T-helper 17 cell (primary cell): ENCODE data around the gene PLEK. TPM values are rescaled to one million over a fixed set of nuclear protein-coding genes. Genes with fewer than 3 reads are reported as not detected.

Source experiments
- ATAC-seq: fragments of 150-1000 bp; cut with Tn5 transposase; 2 replicates; pipeline ENCODE4 v1.10.0; 2021; ENCODE audit warnings: mild to moderate bottlenecking, moderate library complexity
- DNase-seq, 3 donors: peaks; one replicate each; pipeline versions ENCODE4 v3.0.0 to v3.0.0-alpha.2; 2020 to 2021
- H3K9me3 ChIP-seq: one replicate; pipeline ENCODE4 v1.7.0; 2013; ENCODE audit warnings: low read length, mild to moderate bottlenecking; ENCODE audit not compliant: control insufficient read depth, poor library complexity, severe bottlenecking
- H3K27ac Mint-ChIP-seq: one replicate; pipeline ENCODE4 v1.8.0; 2022; ENCODE audit warnings: mild to moderate bottlenecking, moderate library complexity, mixed read lengths
- H3K27me3 Mint-ChIP-seq: one replicate; pipeline ENCODE4 v1.8.0; 2022; ENCODE audit warnings: mixed read lengths
- H3K36me3 Mint-ChIP-seq: one replicate; pipeline ENCODE4 v1.8.0; 2022; ENCODE audit warnings: low read depth, mixed read lengths
- H3K4me1 Mint-ChIP-seq: one replicate; pipeline ENCODE4 v1.8.0; 2022; ENCODE audit warnings: mild to moderate bottlenecking, mixed read lengths
- H3K4me3 Mint-ChIP-seq: one replicate; pipeline ENCODE4 v1.8.0; 2022; ENCODE audit warnings: mild to moderate bottlenecking, moderate library complexity, mixed read lengths
- total RNA-seq, 4 donors: library from RNA in 2 of 4; stranded (reverse) in 2 of 4; gene quantifications; one replicate each; pipeline ENCODE4 v1.2.3 and lab custom pipeline; 2022 to 2026

Gene PLEK
- total RNA-seq, 2 donors from 2014 or later: 18.0 to 34.8 TPM

DNA sequence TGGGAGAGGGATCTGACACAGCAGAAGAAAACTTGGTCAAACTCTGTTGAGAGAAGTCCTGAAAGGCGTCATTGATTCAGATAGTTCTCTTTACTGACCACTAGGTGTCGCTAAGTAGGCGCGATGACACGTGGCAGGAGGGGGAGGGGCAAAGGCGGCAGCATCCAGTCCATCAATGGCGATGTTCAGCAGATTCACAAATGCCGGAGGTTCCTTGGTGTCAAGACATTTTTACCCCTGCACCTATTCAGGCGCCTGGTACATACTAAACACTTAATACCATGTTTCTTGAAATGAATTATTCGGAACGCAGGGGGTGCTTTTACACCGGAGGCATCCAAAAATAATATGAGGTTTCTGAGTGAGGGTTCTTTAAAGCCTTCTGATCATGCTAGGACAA lies 3.0 kb upstream of the PLEK start:
- H3K4me3 Mint-ChIP-seq: peak overlapping the region; percentile 77
- ATAC-seq (peak; percentile 93), DNase-seq (peak; percentile 59 to 69 (median 60))
- no peaks in the 10 kb centered on the region for H3K27me3 Mint-ChIP-seq
- H3K36me3 Mint-ChIP-seq: no peaks in the 10 kb centered on the region
- peaks cover 13% of the 10 kb centered on the region for H3K4me1 Mint-ChIP-seq
- peak overlapping the region; percentile 68 for H3K27ac Mint-ChIP-seq
- no peaks in the 10 kb centered on the region for H3K9me3 ChIP-seq

DNA sequence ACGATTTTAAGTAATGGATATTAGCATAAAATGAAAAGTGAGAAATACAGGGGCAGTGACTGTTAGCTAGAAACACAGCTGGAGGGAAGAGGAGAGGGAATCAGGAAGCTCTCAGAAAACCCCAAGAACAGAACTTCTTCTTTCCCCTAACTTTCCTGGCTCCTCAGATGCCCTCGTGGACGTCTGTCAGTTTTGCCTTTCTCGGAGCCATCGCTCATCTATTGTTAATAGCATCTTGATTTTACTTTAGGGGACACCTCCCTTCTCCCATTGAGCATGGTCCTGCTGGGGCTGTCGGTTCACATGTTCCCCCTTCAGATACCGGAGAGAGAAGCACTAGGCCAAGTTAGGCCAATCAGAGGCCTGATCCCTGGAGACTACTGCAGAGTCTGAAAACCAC lies 2.3 kb upstream of the PLEK start:
- no peaks in the 10 kb centered on the region for H3K36me3 Mint-ChIP-seq
- peak overlapping the region; percentile 68 for H3K27ac Mint-ChIP-seq
- no peaks in the 10 kb centered on the region for H3K9me3 ChIP-seq
- ATAC-seq (no peak), DNase-seq (no peak)
- peaks cover 13% of the 10 kb centered on the region for H3K4me1 Mint-ChIP-seq
- no peak overlapping the region for H3K4me3 Mint-ChIP-seq
- no peaks in the 10 kb centered on the region for H3K27me3 Mint-ChIP-seq

GRCh38 chr2:68363721-68364120 lies 1.4 kb upstream of the PLEK start:
- no peaks in the 10 kb centered on the region for H3K27me3 Mint-ChIP-seq
- H3K27ac Mint-ChIP-seq: no peak overlapping the region
- no peak overlapping the region for H3K4me3 Mint-ChIP-seq
- DNase-seq (no peak), ATAC-seq (no peak)
- no peaks in the 10 kb centered on the region for H3K36me3 Mint-ChIP-seq
- no peaks in the 10 kb centered on the region for H3K9me3 ChIP-seq
- peaks cover 13% of the 10 kb centered on the region for H3K4me1 Mint-ChIP-seq

DNA sequence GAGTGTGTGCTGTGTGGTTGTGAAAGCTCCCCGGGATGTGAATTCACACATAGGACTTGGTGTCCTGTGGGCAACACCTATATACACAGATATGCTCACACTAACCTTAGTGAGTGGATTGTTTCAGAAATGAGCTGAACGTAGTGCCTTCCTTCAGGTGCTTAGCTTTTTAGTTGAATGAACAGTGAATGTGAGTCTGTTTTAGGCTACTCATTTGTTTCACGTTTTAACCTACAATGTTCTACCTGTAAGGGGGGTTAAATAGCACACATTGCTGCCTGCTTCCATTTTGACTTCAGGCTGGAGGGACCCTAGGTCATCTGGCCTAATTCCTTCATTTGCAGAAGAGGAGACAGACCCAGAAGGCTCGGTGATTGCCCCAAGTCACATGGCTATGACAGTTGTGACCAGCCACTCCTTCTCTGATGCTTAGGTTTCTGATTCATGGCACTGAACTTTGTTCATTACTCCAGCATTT lies 1.0 kb downstream of the PLEK start:
- Mint-ChIP-seq H3K36me3 (no peaks in the 10 kb centered on the region), H3K27me3 (no peaks in the 10 kb centered on the region), H3K27ac (no peak overlapping the region), H3K4me3 (peak overlapping the region; percentile 36), H3K4me1 (peaks cover 14% of the 10 kb centered on the region)
- H3K9me3 ChIP-seq: no peaks in the 10 kb centered on the region
- DNase-seq: no peak
- peak; percentile 31 for ATAC-seq

DNA sequence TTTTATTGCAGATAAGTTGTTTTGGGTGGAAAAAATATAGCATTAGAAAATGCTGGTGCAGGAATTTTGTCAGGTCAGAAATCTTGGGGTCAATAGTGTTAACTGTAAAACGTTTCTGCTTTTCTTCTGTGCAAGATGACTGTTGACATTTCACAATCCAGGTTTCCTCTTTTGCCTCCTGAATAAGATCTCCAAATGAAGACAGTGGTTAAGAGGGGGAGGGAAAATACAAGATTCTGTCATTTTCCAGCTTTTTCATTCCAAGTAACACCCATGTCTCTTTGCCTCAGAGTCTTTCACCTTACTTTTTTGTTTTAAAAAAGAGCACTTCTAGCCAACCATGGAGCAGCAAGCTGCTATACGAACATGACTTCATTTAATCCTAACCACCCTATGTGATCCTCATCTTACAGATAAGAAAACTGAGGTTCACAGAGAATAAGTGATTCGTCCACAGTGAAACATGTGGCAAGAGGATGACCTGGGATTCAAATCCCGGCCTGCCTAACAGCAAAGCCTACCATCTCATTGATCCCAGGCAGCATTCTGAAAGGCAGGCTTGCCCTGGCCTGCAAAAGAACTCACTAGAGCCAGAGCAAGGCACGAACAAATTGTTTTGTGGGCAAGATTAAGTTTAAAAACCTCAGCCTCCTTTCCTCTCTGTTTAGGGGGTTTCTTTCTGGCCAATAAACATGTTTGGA lies 3.0 kb downstream of the PLEK start:
- H3K9me3 ChIP-seq: no peaks in the 10 kb centered on the region
- ATAC-seq (no peak), DNase-seq (no peak)
- H3K36me3 Mint-ChIP-seq: no peaks in the 10 kb centered on the region
- H3K27ac Mint-ChIP-seq: no peak overlapping the region
- no peak overlapping the region for H3K4me3 Mint-ChIP-seq
- no peaks in the 10 kb centered on the region for H3K27me3 Mint-ChIP-seq
- peaks cover 11% of the 10 kb centered on the region for H3K4me1 Mint-ChIP-seq

DNA sequence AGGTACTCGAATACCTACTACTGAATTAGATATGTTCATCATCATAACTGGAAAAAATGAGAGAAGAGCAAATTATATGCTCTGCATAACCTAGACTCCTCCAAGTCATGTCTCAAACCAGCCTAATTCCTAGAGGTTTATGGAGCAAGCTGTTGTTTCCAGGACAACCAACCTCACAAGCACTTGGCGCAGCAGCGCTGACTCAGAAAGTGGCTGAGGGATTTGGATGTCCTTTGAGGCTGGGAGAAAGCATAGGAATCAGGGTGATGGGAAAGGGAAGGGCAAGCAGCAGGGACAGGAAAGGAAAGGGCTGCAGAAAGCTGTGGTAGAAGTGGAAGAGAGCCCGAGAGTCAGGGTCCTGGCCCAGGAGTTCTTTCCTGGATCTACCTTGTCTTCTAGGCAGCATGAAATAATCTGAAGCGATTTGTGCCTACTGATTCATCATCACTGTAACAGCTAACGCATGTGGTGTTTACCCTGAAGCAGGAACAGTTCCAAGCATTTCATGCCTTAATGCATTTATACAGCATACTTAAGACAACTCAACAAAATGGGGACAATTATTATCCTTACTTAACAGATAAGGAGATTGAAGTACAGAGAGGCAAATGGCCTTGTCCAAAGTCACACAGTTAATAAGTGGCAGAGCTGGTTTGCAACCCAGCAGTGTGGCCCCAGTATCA lies 3.7 kb downstream of the PLEK start:
- ATAC-seq (no peak), DNase-seq (no peak)
- Mint-ChIP-seq H3K27me3 (no peaks in the 10 kb centered on the region), H3K4me3 (no peak overlapping the region), H3K4me1 (peaks cover 11% of the 10 kb centered on the region), H3K36me3 (no peaks in the 10 kb centered on the region), H3K27ac (no peak overlapping the region)
- H3K9me3 ChIP-seq: no peaks in the 10 kb centered on the region

GRCh38 chr2:68369337-68369734 lies 4.3 kb downstream of the PLEK start:
- Mint-ChIP-seq H3K27ac (no peak overlapping the region), H3K36me3 (no peaks in the 10 kb centered on the region), H3K4me3 (no peak overlapping the region), H3K27me3 (no peaks in the 10 kb centered on the region), H3K4me1 (peaks cover 11% of the 10 kb centered on the region)
- DNase-seq (no peak), ATAC-seq (no peak)
- H3K9me3 ChIP-seq: no peaks in the 10 kb centered on the region

DNA sequence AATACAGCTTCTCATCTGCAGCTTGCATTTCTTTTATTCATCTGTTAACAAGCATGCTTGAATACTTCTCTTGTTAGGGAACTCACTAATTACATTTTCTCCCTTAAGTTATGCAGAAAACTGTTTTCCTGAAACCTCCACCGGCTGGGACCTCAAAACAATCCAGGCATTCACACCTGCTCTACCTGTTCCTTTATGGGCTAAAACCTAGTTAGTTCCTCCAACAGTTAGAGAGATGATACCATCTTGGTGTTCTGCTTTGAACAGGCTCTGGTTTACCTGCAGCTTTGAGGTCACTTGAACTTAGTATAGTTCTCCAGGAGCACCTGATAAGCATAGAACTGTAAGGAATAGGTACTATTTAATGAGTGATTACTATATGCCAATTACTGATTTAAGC lies 6.1 kb downstream of the PLEK start:
- ATAC-seq (no peak), DNase-seq (no peak)
- no peaks in the 10 kb centered on the region for H3K9me3 ChIP-seq
- Mint-ChIP-seq H3K27ac (peak overlapping the region; percentile 56), H3K27me3 (no peaks in the 10 kb centered on the region), H3K36me3 (no peaks in the 10 kb centered on the region), H3K4me3 (no peak overlapping the region), H3K4me1 (peaks cover 8% of the 10 kb centered on the region)

GRCh38 chr2:68371581-68371980 lies 6.5 kb downstream of the PLEK start:
- Mint-ChIP-seq H3K36me3 (no peaks in the 10 kb centered on the region), H3K4me1 (peaks cover 8% of the 10 kb centered on the region), H3K4me3 (no peak overlapping the region), H3K27me3 (no peaks in the 10 kb centered on the region), H3K27ac (peak overlapping the region; percentile 56)
- ATAC-seq (peak; percentile 47), DNase-seq (no peak)
- H3K9me3 ChIP-seq: no peaks in the 10 kb centered on the region

- DNase-seq (no peak), ATAC-seq (no peak)
- no peaks in the 10 kb centered on the region for H3K9me3 ChIP-seq
- H3K4me3 Mint-ChIP-seq: no peak overlapping the region
- H3K27me3 Mint-ChIP-seq: no peaks in the 10 kb centered on the region
- peaks cover 8% of the 10 kb centered on the region for H3K4me1 Mint-ChIP-seq
- H3K36me3 Mint-ChIP-seq: no peaks in the 10 kb centered on the region
- H3K27ac Mint-ChIP-seq: peak overlapping the region; percentile 56
These were observed 7.4 kb downstream of the PLEK start for GRCh38 chr2:68372485-68372884.

GRCh38 chr2:68374184-68374583 lies 9.1 kb downstream of the PLEK start:
- Mint-ChIP-seq H3K4me3 (no peak overlapping the region), H3K27me3 (no peaks in the 10 kb centered on the region), H3K27ac (no peak overlapping the region), H3K36me3 (no peaks in the 10 kb centered on the region), H3K4me1 (peaks cover 8% of the 10 kb centered on the region)
- DNase-seq: no peak
- no peak for ATAC-seq
- H3K9me3 ChIP-seq: no peaks in the 10 kb centered on the region

- Mint-ChIP-seq H3K27ac (no peak overlapping the region), H3K36me3 (no peaks in the 10 kb centered on the region), H3K4me3 (no peak overlapping the region), H3K27me3 (no peaks in the 10 kb centered on the region), H3K4me1 (peaks cover 16% of the 10 kb centered on the region)
- ATAC-seq: no peak
- no peaks in the 10 kb centered on the region for H3K9me3 ChIP-seq
- no peak for DNase-seq
These were observed 10.5 kb downstream of the PLEK start for GRCh38 chr2:68375582-68375981.

DNA sequence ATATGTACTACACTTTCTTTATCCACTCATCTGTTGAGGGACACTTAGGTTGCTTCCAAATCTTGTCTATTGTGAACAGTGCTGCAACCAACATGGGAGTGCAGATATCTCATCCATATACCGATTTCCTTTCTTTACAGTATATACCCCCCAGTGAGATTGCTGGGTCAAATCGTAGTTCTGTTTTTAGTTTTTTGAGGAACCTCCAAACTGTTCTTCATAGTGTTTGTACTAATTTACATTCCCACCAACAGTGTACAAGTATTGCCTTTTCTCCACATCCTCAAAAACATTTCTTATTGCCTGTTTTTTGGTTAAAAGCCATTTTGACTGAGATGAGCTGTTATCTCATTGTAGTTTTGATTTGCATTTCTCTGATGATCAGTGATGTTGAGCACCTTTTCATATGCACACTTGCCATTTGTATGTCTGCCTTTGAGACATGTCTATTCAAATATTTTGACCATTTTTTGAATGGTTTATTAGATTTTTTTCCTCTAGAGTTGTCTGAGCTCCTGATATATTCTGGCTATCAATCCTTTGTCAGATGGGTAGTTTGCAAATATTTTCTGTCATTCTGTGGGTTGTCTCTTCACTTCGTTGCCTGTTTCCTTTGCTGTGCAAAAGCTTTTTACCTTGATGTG lies 12.2 kb downstream of the PLEK start:
- no peak overlapping the region for H3K27ac Mint-ChIP-seq
- no peaks in the 10 kb centered on the region for H3K36me3 Mint-ChIP-seq
- H3K4me3 Mint-ChIP-seq: no peak overlapping the region
- DNase-seq (no peak), ATAC-seq (peak; percentile 14)
- peaks cover 8% of the 10 kb centered on the region for H3K4me1 Mint-ChIP-seq
- no peaks in the 10 kb centered on the region for H3K9me3 ChIP-seq
- H3K27me3 Mint-ChIP-seq: no peaks in the 10 kb centered on the region
